Activated CD8-positive, alpha-beta T cell treated with anti-CD3 and anti-CD28 coated beads for 36 hours (primary cell): ENCODE data around the gene PHLDB1. TPM values are rescaled to one million over a fixed set of nuclear protein-coding genes. Genes with fewer than 3 reads are reported as not detected.
A peak's percentile ranks its signal among the peaks of the same experiment; 100 is the strongest.
"Not testable (repeated sequence)": the region's sequence is repeated elsewhere in the genome, so short reads cannot be mapped to it uniquely, and the experiment has no call there.

Experiments
- ATAC-seq: fragments of 200-7000 bp; cut with Tn5 transposase; one replicate; pipeline ENCODE4 v1.10.0; 2021; ENCODE audit warnings: mild to moderate bottlenecking, moderate library complexity
- CTCF ChIA-PET: fragments of 350-600 bp; sonication (Branson Sonifier 250); formaldehyde crosslinking; loops from one replicate; lab custom pipeline; 2021; ENCODE audit warnings: antibody characterized with exemption; lab: Charles Lee
- POLR2A ChIA-PET: fragments of 350-600 bp; sonication (Branson Sonifier 250); formaldehyde crosslinking; loops from one replicate; lab custom pipeline; 2021; ENCODE audit warnings: antibody characterized with exemption; lab: Charles Lee
- DNase-seq: peaks from one replicate; pipeline ENCODE4 v3.0.0-alpha.2; 2020
- H3K27ac Mint-ChIP-seq: one replicate; pipeline ENCODE4 v1.8.0; 2021; ENCODE audit warnings: mild to moderate bottlenecking, mixed read lengths
- H3K27me3 Mint-ChIP-seq: one replicate; pipeline ENCODE4 v1.8.0; 2021; ENCODE audit warnings: mixed read lengths
- H3K36me3 Mint-ChIP-seq: one replicate; pipeline ENCODE4 v1.8.0; 2021; ENCODE audit warnings: low read depth, mixed read lengths
- H3K4me1 Mint-ChIP-seq: one replicate; pipeline ENCODE4 v1.8.0; 2021; ENCODE audit warnings: low read depth, mixed read lengths
- H3K4me3 Mint-ChIP-seq: one replicate; pipeline ENCODE4 v1.8.0; 2021; ENCODE audit warnings: mild to moderate bottlenecking, moderate library complexity, mixed read lengths
- H3K9me3 Mint-ChIP-seq: one replicate; pipeline ENCODE4 v1.8.0; 2021; ENCODE audit warnings: mixed read lengths
- intact Hi-C: fragments of 100-400 bp; cut with micrococcal nuclease; formaldehyde crosslinking; loops from one replicate; pipeline ENCODE4 v1.10.0; 2022
- total RNA-seq, 2 experiments: library from RNA; stranded (reverse); gene quantifications; one replicate each; pipeline ENCODE4 v1.2.3, GENCODE V29; 2021
- TF ChIP-seq, protein P1 (sequence below): fragments of 200-600 bp; IDR thresholded peaks from one replicate; pipeline ENCODE4 v1.8.0; 2022; ENCODE audit warnings: antibody characterized with exemption, mild to moderate bottlenecking

The PHLDB1 gene
- total RNA-seq, 2 experiments from 2014 or later: 3.0 to 5.1 TPM

- Mint-ChIP-seq H3K36me3 (peaks cover 7% of the 10 kb centered on the region), H3K27me3 (no peaks in the 10 kb centered on the region), H3K4me1 (peaks cover 40% of the 10 kb centered on the region), H3K27ac (peak overlapping the region; percentile 93), H3K4me3 (peak overlapping the region; percentile 84), H3K9me3 (no peaks in the 10 kb centered on the region)
- TF ChIP-seq, protein P1, sequence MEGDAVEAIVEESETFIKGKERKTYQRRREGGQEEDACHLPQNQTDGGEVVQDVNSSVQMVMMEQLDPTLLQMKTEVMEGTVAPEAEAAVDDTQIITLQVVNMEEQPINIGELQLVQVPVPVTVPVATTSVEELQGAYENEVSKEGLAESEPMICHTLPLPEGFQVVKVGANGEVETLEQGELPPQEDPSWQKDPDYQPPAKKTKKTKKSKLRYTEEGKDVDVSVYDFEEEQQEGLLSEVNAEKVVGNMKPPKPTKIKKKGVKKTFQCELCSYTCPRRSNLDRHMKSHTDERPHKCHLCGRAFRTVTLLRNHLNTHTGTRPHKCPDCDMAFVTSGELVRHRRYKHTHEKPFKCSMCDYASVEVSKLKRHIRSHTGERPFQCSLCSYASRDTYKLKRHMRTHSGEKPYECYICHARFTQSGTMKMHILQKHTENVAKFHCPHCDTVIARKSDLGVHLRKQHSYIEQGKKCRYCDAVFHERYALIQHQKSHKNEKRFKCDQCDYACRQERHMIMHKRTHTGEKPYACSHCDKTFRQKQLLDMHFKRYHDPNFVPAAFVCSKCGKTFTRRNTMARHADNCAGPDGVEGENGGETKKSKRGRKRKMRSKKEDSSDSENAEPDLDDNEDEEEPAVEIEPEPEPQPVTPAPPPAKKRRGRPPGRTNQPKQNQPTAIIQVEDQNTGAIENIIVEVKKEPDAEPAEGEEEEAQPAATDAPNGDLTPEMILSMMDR: no peak
- intact Hi-C loops: no loop called here
- DNase-seq (no peak), ATAC-seq (no peak)
- CTCF ChIA-PET: interaction anchor here (0.7 to 1.2 kb wide), 2 partner anchors 8 to 37 kb away, joined by 3 to 4 read pairs; partner anchors contain the start of gene PHLDB1
- POLR2A ChIA-PET: interaction anchor here (1.7 kb wide), 1 partner anchor 43 kb away, joined by 4 read pairs; the partner anchor contains the start of gene TTC36
These were observed 36.6 kb upstream of the PHLDB1 start for GRCh38 chr11:118570787-118571186.

GRCh38 chr11:118571701-118572060, 35.7 kb upstream of the PHLDB1 start:
- H3K9me3 Mint-ChIP-seq, ATAC-seq, intact Hi-C loops, H3K27me3 Mint-ChIP-seq, H3K36me3 Mint-ChIP-seq: not testable (repeated sequence)
- Mint-ChIP-seq H3K27ac (peak overlapping the region; percentile 93), H3K4me1 (peaks cover 43% of the 10 kb centered on the region), H3K4me3 (peak overlapping the region; percentile 84)
- ChIA-PET CTCF (interaction anchor here (0.9 to 3.6 kb wide), 4 partner anchors 18 to 41 kb away, joined by 3 to 15 read pairs (median 6); partner anchors contain the start of gene TMEM25), POLR2A (interaction anchor here (0.7 to 1.7 kb wide), 7 partner anchors 9 to 298 kb away, joined by 3 to 7 read pairs (median 3); partner anchors contain the start of gene CD3D)
- DNase-seq: peak; percentile 36

- Mint-ChIP-seq H3K27me3 (no peaks in the 10 kb centered on the region), H3K9me3 (no peaks in the 10 kb centered on the region), H3K36me3 (peaks cover 10% of the 10 kb centered on the region), H3K4me3 (peak within 1 kb of the TSS; percentile 84), H3K27ac (peak within 1 kb of the TSS; percentile 93), H3K4me1 (peaks cover 48% of the 10 kb centered on the region)
- ChIA-PET CTCF (interaction anchor here (0.9 to 3.6 kb wide), 4 partner anchors 17 to 42 kb away, joined by 3 to 15 read pairs (median 6); partner anchors contain the start of gene TMEM25), POLR2A (interaction anchor here (0.7 to 1.7 kb wide), 15 partner anchors 9 to 297 kb away, joined by 3 to 8 read pairs (median 3); partner anchors contain the start of gene CD3D)
- TF ChIP-seq, protein P1: no peak
- intact Hi-C loops: no loop called here
- DNase-seq (peak; percentile 83), ATAC-seq (peak; percentile 84)
These were observed 35.1 kb upstream of the PHLDB1 start, which contains the start of gene ARCN1 for GRCh38 chr11:118572061-118572980. Gene ARCN1 (plus strand): TSS chr11:118572409. CDS start chr11:118572548, 139 bp downstream.

DNA sequence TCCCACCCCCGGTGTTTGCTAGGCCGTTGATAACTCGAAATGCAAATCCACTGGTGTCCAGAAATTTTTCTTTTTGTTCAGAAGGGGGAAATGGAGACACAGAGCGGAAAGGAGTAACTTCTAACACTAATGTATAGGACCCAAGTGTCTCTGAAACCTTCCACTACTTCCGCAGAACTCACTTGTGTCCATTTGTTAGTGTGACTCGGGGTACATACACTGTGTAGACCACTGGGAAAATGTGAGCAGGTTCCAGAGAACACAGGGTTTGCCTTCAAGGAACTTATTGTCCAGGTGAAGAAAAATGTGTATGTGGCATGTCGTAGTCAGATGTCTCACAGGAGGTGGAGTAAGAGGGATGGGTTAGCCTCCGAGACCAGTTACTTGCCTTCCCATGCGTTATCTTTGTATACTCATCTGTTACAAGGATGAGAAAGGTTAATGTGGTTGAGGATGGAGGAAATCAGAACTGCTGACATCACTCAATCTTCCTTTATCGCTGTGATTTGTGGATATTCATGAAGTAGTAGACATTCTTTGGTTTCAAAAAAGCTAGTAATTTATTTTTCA, 34.3 kb upstream of the PHLDB1 start:
- Mint-ChIP-seq H3K4me1 (peaks cover 52% of the 10 kb centered on the region), H3K9me3 (no peaks in the 10 kb centered on the region), H3K4me3 (peak overlapping the region; percentile 84), H3K27ac (peak overlapping the region; percentile 93), H3K27me3 (no peaks in the 10 kb centered on the region), H3K36me3 (peaks cover 13% of the 10 kb centered on the region)
- ATAC-seq: peak; percentile 64
- peak; percentile 48 for DNase-seq
- POLR2A ChIA-PET: interaction anchor here (0.7 to 1.7 kb wide), 11 partner anchors 8 to 296 kb away, joined by 3 to 8 read pairs (median 3); partner anchors contain the start of gene CD3D
- TF ChIP-seq, protein P1: no peak
- intact Hi-C loops: no loop called here
- CTCF ChIA-PET: interaction anchor here (1.1 to 3.6 kb wide), 3 partner anchors 17 to 35 kb away, joined by 5 to 15 read pairs (median 7); no protein-coding TSS in a partner anchor

DNA sequence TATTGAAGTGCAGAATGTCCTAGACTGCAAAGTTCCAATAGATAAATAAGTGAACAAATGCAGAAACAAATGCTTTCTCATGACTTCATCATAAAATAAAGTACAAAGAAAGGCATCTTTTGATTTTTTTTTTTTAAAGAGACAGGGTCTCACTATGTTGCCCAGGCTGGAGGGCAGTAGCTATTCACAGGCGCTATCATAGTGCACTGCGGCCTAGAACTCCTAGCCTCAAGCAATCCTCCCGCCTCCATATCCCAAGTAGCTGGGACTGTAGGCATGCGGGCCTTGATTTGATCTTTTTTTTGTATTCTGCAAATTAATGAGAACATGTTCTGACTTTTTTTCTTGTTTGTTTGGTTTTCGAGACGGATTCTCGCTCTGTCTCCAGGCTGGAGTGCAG, 32.8 kb upstream of the PHLDB1 start:
- no peaks in the 10 kb centered on the region for H3K9me3 Mint-ChIP-seq
- CTCF ChIA-PET: interaction anchor here (3.6 kb wide), 1 partner anchor 20 kb away, joined by 15 read pairs; no protein-coding TSS in a partner anchor
- H3K4me3 Mint-ChIP-seq: peak overlapping the region; percentile 29
- H3K27me3 Mint-ChIP-seq: no peaks in the 10 kb centered on the region
- peaks cover 58% of the 10 kb centered on the region for H3K4me1 Mint-ChIP-seq
- DNase-seq: no peak
- ATAC-seq: no peak
- POLR2A ChIA-PET: no interaction called here
- intact Hi-C loops: no loop called here
- H3K27ac Mint-ChIP-seq: no peak overlapping the region
- TF ChIP-seq, protein P1: no peak
- peaks cover 16% of the 10 kb centered on the region for H3K36me3 Mint-ChIP-seq

GRCh38 chr11:118577995-118578394, 29.4 kb upstream of the PHLDB1 start:
- ChIA-PET CTCF (interaction anchor here (3.6 kb wide), 1 partner anchor 17 kb away, joined by 11 read pairs; no protein-coding TSS in a partner anchor), POLR2A (interaction anchor here (1.6 kb wide), 1 partner anchor 9 kb away, joined by 5 read pairs; no protein-coding TSS in a partner anchor)
- H3K27me3 Mint-ChIP-seq, DNase-seq, ATAC-seq, H3K4me3 Mint-ChIP-seq, H3K9me3 Mint-ChIP-seq, H3K27ac Mint-ChIP-seq, intact Hi-C loops: not testable (repeated sequence)
- Mint-ChIP-seq H3K36me3 (peaks cover 22% of the 10 kb centered on the region), H3K4me1 (peaks cover 55% of the 10 kb centered on the region)
